Stimulated activated CD4-positive, alpha-beta T cell treated with anti-CD3 and anti-CD28 coated beads, Interleukin-4, amount 100 ng/mL, for 24 hours (primary cell): Measurements from ENCODE around the gene CDK8.

Experiments
- DNase-seq: peaks from one replicate; pipeline ENCODE4 v3.0.0-alpha.2; 2020

The CDK8 gene

DNA sequence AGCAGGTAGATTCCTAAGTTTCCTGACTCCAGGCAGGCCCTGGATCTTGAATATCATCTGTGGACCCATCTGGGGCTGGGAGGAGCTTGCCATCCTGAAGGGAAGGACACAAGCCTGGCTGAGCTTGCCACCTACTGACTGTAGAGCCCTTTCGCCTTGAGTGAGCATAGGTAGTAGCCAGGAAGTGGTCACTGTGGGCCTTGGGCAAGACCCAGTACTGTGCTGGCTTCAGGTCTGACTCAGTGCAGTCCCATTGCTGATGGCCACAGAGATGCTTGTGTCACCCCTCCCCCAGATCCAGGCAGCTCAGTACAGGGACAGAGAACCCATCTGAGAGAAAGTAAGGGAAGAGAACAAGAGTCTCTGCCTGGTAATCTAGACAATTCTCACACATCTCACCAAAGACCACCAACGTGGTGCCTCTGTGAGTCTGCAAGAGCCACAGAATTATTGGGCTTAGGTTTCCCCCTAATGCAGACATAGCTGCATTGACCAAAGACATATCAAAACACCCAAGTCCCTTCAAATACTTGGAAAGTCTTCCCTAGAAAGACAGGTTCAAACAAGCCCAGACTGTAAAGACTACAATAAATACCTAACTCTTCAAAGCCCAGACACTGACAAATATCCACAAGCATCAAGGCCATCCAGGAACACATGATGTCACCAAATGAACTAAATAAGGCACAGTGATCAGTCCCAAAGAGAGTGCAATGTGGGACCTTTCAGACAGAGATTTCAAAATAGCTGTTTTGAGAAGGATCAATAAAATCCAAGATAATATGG lies 195.3 kb downstream of the CDK8 start:
- DNase-seq = no peak
